Astrocyte (in vitro differentiated cells and primary cell): Measurements from ENCODE around the gene PALLD. TPM values are rescaled to one million over a fixed set of nuclear protein-coding genes. Genes with fewer than 3 reads are reported as not detected.
A peak's percentile ranks its signal among the peaks of the same experiment; 100 is the strongest.

Source experiments
- DNase-seq: peaks from one replicate; pipeline ENCODE4 v3.0.0-alpha.2; 2010; ENCODE audit warnings: low read depth
- FAIRE-seq: peaks from 2 replicates; lab custom pipeline; 2011; peaks lifted over from hg19 to GRCh38; lab: Jason Lieb, UNC
- H2AFZ ChIP-seq: 2 replicates; pipeline ENCODE4 v1.6.0; 2012; ENCODE audit warnings: low read depth, low read length, inconsistent platforms
- H3K27ac ChIP-seq: 2 replicates; pipeline ENCODE4 v1.5.1; 2011; ENCODE audit warnings: low read depth, low read length, inconsistent platforms
- H3K27me3 ChIP-seq: 2 replicates; pipeline ENCODE4 v1.6.0; 2011; ENCODE audit warnings: low read length, inconsistent platforms; ENCODE audit not compliant: insufficient read depth
- H3K36me3 ChIP-seq: 2 replicates; pipeline ENCODE4 v1.5.1; 2011; ENCODE audit warnings: low read length, inconsistent platforms; ENCODE audit not compliant: insufficient read depth
- H3K4me1 ChIP-seq: 2 replicates; pipeline ENCODE4 v1.5.1; 2011; ENCODE audit warnings: low read length, inconsistent platforms; ENCODE audit not compliant: insufficient read depth
- H3K4me2 ChIP-seq: 2 replicates; pipeline ENCODE4 v1.6.0; 2012; ENCODE audit warnings: low read length, inconsistent platforms
- H3K4me3 ChIP-seq: 2 replicates; pipeline ENCODE4 v1.5.1; 2011; ENCODE audit warnings: low read depth, mild to moderate bottlenecking, low read length, inconsistent platforms; ENCODE audit not compliant: insufficient read depth
- H3K79me2 ChIP-seq: 2 replicates; pipeline ENCODE4 v1.6.0; 2012; ENCODE audit warnings: mild to moderate bottlenecking, low read length, inconsistent platforms; ENCODE audit not compliant: insufficient read depth
- H3K9ac ChIP-seq: 2 replicates; pipeline ENCODE4 v1.6.0; 2012; ENCODE audit warnings: mild to moderate bottlenecking, low read length, inconsistent platforms
- H3K9me3 ChIP-seq: 2 replicates; pipeline ENCODE4 v1.5.1; 2012; ENCODE audit warnings: low read depth, mild to moderate bottlenecking, low read length, inconsistent platforms; ENCODE audit not compliant: insufficient read depth
- H4K20me1 ChIP-seq: 2 replicates; pipeline ENCODE4 v1.6.0; 2012; ENCODE audit warnings: low read length, inconsistent platforms; ENCODE audit not compliant: insufficient read depth
- H3K27ac Mint-ChIP-seq: one replicate; pipeline ENCODE4 v1.8.0; 2021; ENCODE audit warnings: mild to moderate bottlenecking, mixed read lengths; ENCODE audit not compliant: unreplicated experiment
- H3K27me3 Mint-ChIP-seq: one replicate; pipeline ENCODE4 v1.8.0; 2021; ENCODE audit warnings: low read depth, mixed read lengths; ENCODE audit not compliant: unreplicated experiment
- H3K36me3 Mint-ChIP-seq: one replicate; pipeline ENCODE4 v1.8.0; 2021; ENCODE audit warnings: low read depth, mixed read lengths; ENCODE audit not compliant: unreplicated experiment
- H3K4me1 Mint-ChIP-seq: one replicate; pipeline ENCODE4 v1.8.0; 2021; ENCODE audit warnings: low read depth, mixed read lengths; ENCODE audit not compliant: unreplicated experiment
- H3K4me3 Mint-ChIP-seq: one replicate; pipeline ENCODE4 v1.8.0; 2021; ENCODE audit warnings: mild to moderate bottlenecking, moderate library complexity, mixed read lengths; ENCODE audit not compliant: unreplicated experiment
- H3K9me3 Mint-ChIP-seq: one replicate; pipeline ENCODE4 v1.8.0; 2021; ENCODE audit warnings: mild to moderate bottlenecking, mixed read lengths; ENCODE audit not compliant: unreplicated experiment
- CTCF ChIP-seq: IDR thresholded peaks from 2 replicates; pipeline ENCODE4 v1.5.1; 2011; ENCODE audit warnings: low read depth, mild to moderate bottlenecking, inconsistent platforms, low read length, moderate library complexity; ENCODE audit not compliant: insufficient read depth
- EZH2 ChIP-seq: IDR thresholded peaks from 2 replicates; pipeline ENCODE4 v1.6.1; 2012; ENCODE audit warnings: mild to moderate bottlenecking, low read length, inconsistent platforms; ENCODE audit not compliant: insufficient read depth
- total RNA-seq: library from RNA; stranded (reverse); gene quantifications from 2 replicates; pipeline ENCODE4 v1.2.1, GENCODE V29; 2021

The PALLD gene
- total RNA-seq, 1 donor from 2014 or later: 498 TPM

DNA sequence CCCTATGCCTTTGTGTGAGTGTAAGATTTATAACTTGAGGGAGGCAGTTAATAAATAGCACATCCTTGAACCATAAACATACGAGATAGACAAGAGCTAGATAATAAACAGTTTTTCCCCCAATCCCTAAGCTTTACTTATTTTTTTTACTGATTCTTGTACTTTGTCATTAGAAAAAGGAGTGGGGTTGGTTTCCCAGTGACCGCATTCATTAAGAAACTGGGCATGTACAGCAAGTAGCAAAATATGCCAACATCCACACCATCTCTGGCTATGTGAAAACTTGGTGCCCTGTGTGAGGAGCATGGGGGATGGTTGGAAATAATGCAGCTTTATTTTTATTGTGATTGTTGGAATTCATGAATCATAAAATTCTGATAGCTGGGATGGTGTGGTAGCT is 337.0 kb downstream of the PALLD start:
- no peak for TF ChIP-seq EZH2
- TF ChIP-seq CTCF: no peak
- no peak overlapping the region for H2AFZ ChIP-seq
- peaks cover 44% of the 10 kb centered on the region for H3K4me1 ChIP-seq
- no peaks in the 10 kb centered on the region for H3K9me3 ChIP-seq
- H3K4me1 Mint-ChIP-seq: peaks cover 40% of the 10 kb centered on the region
- H3K4me3 ChIP-seq: peak overlapping the region; percentile 81
- FAIRE-seq: no peak
- H3K9me3 Mint-ChIP-seq: no peaks in the 10 kb centered on the region
- no peaks in the 10 kb centered on the region for H3K27me3 ChIP-seq
- H3K27ac Mint-ChIP-seq: peak overlapping the region; percentile 48
- peaks cover 64% of the 10 kb centered on the region for H4K20me1 ChIP-seq
- H3K9ac ChIP-seq: peak overlapping the region; percentile 98
- no peaks in the 10 kb centered on the region for H3K27me3 Mint-ChIP-seq
- peak overlapping the region; percentile 96 for H3K27ac ChIP-seq
- peaks cover 11% of the 10 kb centered on the region for H3K36me3 ChIP-seq
- H3K4me2 ChIP-seq: peak overlapping the region; percentile 94
- DNase-seq: no peak
- peaks cover 21% of the 10 kb centered on the region for H3K36me3 Mint-ChIP-seq
- H3K79me2 ChIP-seq: peaks cover 77% of the 10 kb centered on the region
- H3K4me3 Mint-ChIP-seq: peak overlapping the region; percentile 88

DNA sequence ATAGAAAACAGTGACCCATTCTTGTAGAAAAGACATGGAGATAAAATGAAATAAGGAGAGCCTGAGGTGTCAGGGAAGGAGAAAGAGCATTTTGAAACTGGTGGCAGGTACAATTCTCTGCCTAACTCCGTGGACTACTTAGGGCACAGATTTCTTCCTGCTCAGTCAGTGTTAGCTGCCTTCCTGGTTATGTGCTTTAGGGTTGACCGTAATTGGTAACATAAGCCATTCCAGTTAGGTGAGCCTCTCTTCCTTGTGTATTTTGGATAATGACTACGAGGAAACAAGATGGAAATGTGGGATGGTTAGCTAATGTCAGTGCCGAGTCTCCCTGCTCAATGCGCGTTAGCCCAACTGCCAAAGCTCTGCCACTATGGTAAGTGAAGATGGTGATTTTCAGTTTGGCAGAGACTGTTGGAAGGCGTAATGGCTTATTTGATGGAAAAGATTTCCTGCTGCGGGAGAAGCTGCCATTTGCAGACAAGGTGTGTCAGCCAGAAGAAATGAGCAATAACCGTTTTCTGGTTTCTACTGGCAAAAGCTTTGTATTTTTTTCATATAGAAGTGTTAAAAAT is 339.1 kb downstream of the PALLD start:
- H3K9me3 ChIP-seq: no peaks in the 10 kb centered on the region
- Mint-ChIP-seq H3K4me3 (peak overlapping the region; percentile 88), H3K36me3 (peaks cover 17% of the 10 kb centered on the region), H3K9me3 (no peaks in the 10 kb centered on the region), H3K4me1 (peaks cover 49% of the 10 kb centered on the region), H3K27ac (peak overlapping the region; percentile 29), H3K27me3 (no peaks in the 10 kb centered on the region)
- no peak overlapping the region for H3K9ac ChIP-seq
- H3K27ac ChIP-seq: no peak overlapping the region
- DNase-seq (no peak), FAIRE-seq (no peak)
- peaks cover 41% of the 10 kb centered on the region for H3K4me1 ChIP-seq
- H3K4me3 ChIP-seq: no peak overlapping the region
- peaks cover 84% of the 10 kb centered on the region for H4K20me1 ChIP-seq
- H2AFZ ChIP-seq: no peak overlapping the region
- peaks cover 11% of the 10 kb centered on the region for H3K36me3 ChIP-seq
- H3K4me2 ChIP-seq: peak overlapping the region; percentile 94
- peaks cover 97% of the 10 kb centered on the region for H3K79me2 ChIP-seq
- no peaks in the 10 kb centered on the region for H3K27me3 ChIP-seq
- no peak for TF ChIP-seq EZH2
- no peak for TF ChIP-seq CTCF

DNA sequence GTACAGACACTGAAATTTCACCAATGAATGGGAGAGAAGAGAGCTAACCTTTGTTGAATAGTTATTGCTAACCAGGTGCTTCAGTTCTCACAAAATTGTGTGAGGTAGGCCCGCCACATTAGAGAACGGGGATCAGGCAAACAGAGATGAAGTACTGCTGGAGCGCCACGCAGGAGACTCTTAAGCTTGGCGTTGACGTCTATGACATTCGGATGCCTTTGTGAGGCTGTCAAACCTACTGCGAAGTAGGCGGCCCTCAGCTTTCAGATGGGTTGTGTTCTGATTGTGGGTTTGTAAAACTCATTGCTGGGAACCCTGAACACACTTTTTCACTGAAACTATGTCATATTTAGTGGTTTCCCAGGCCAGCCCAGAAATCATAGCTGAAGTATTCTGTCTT is 339.6 kb downstream of the PALLD start:
- Histone ChIP-seq H3K27me3 (no peaks in the 10 kb centered on the region), H3K79me2 (peaks cover 98% of the 10 kb centered on the region), H3K4me1 (peaks cover 41% of the 10 kb centered on the region), H3K4me3 (no peak overlapping the region), H3K9me3 (no peaks in the 10 kb centered on the region), H2AFZ (no peak overlapping the region), H4K20me1 (peaks cover 89% of the 10 kb centered on the region), H3K27ac (no peak overlapping the region), H3K36me3 (peaks cover 11% of the 10 kb centered on the region), H3K4me2 (peak overlapping the region; percentile 94), H3K9ac (no peak overlapping the region)
- TF ChIP-seq CTCF (no peak), EZH2 (no peak)
- DNase-seq (no peak), FAIRE-seq (no peak)
- Mint-ChIP-seq H3K27ac (peak overlapping the region; percentile 29), H3K27me3 (no peaks in the 10 kb centered on the region), H3K4me1 (peaks cover 49% of the 10 kb centered on the region), H3K36me3 (peaks cover 16% of the 10 kb centered on the region), H3K9me3 (no peaks in the 10 kb centered on the region), H3K4me3 (peak overlapping the region; percentile 88)
